GM18868 (cell line): ENCODE measurements around the gene PPP1R1C.

Experiments used
- ATAC-seq: cut with Tn5 transposase; IDR thresholded peaks from one replicate; pipeline ENCODE4 v1.9.1; 2021; ENCODE audit warnings: mild to moderate bottlenecking, moderate library complexity; ENCODE audit not compliant: unreplicated experiment

The PPP1R1C gene

GRCh38 chr2:182058056-182058455, 72.4 kb downstream of the PPP1R1C start:
- no peak for ATAC-seq

- ATAC-seq: no peak
These were observed 76.1 kb downstream of the PPP1R1C start for GRCh38 chr2:182061739-182062138.

GRCh38 chr2:182062329-182062972, 76.8 kb downstream of the PPP1R1C start:
- ATAC-seq: no peak

- ATAC-seq: no peak
These were observed 78.5 kb downstream of the PPP1R1C start for GRCh38 chr2:182064019-182064778.

GRCh38 chr2:182066400-182067087, 80.9 kb downstream of the PPP1R1C start:
- no peak for ATAC-seq

- ATAC-seq: no peak
These were observed 81.7 kb downstream of the PPP1R1C start for GRCh38 chr2:182067393-182067792.

GRCh38 chr2:182068811-182069210, 83.2 kb downstream of the PPP1R1C start:
- ATAC-seq: no peak

- ATAC-seq: no peak
These were observed 83.8 kb downstream of the PPP1R1C start for GRCh38 chr2:182069416-182069815.

GRCh38 chr2:182069908-182070307, 84.3 kb downstream of the PPP1R1C start:
- ATAC-seq: no peak

GRCh38 chr2:182070736-182071135, 85.1 kb downstream of the PPP1R1C start:
- ATAC-seq: no peak

GRCh38 chr2:182072861-182073260, 87.2 kb downstream of the PPP1R1C start:
- ATAC-seq: no peak

GRCh38 chr2:182073613-182074012, 88.0 kb downstream of the PPP1R1C start:
- no peak for ATAC-seq

GRCh38 chr2:182077023-182077422, 91.4 kb downstream of the PPP1R1C start:
- no peak for ATAC-seq

- peak; percentile 81 for ATAC-seq
These were observed 91.9 kb downstream of the PPP1R1C start for GRCh38 chr2:182077448-182078142.

GRCh38 chr2:182078988-182079602, 93.4 kb downstream of the PPP1R1C start:
- no peak for ATAC-seq

GRCh38 chr2:182080493-182080892, 94.8 kb downstream of the PPP1R1C start:
- no peak for ATAC-seq

- no peak for ATAC-seq
These were observed 96.1 kb downstream of the PPP1R1C start for GRCh38 chr2:182081602-182082260.

- no peak for ATAC-seq
These were observed 103.1 kb downstream of the PPP1R1C start for GRCh38 chr2:182088681-182089320.

- no peak for ATAC-seq
These were observed 104.8 kb downstream of the PPP1R1C start for GRCh38 chr2:182090486-182090885.
